CD4-positive, alpha-beta T cell treated with Interleukin-17A for 4 hours (primary cell): Measurements from ENCODE around the gene ERVV-1.
"Not testable (repeated sequence)": the region's sequence is repeated elsewhere in the genome, so short reads cannot be mapped to it uniquely, and the experiment has no call there.

Experiments
- DNase-seq: peaks from one replicate; pipeline ENCODE4 v3.0.0-alpha.2; 2020; ENCODE audit warnings: mixed read lengths

ERVV-1 gene

DNA sequence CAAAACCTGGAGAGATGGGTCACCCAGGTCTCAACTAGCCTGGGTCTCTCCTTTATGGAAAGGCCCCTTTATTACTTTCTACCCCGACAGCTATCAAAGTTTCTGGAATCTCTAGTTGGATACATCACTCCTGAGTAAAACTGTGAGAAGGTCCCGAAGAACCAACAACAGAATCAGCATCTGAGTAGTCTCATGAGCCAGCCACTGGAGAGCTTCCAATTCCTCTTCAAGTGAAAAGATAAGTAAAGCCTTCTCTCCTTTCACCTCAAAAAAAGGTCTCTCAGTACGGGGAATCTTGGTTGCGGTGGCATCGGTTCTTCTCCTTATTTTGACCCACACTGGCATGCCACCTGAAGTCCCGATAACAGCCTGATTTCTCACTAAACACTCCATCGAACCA, at the start of gene ERVV-1:
TSS of gene ERVV-1 (plus strand) at position 301 of the 400 bp plus-strand sequence. CDS start 170 bp downstream, outside the sequence.
- DNase-seq, result no peak

DNA sequence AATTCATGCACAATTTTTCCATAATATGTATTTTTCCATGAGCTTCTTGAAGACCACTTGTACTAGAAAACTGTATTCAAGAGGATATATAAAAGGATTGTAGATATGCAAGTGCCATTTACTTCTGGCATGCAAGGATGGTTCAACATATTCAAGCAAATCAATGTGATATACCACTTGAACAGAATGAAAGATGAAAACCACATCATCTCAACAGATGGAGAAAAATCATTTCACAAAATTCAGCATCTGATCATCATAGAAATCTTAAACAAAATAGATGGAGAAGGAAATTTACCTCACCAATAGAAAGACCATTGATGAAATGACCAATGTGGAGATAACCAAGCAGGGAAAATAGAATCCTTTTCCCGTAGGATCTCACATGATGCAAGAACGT, 45.9 kb upstream of the ERVV-1 start:
- DNase-seq, result no peak

GRCh38 chr19:52981329-52981728, 32.4 kb upstream of the ERVV-1 start:
- no peak for DNase-seq

- DNase-seq, result not testable (repeated sequence)
Observed at GRCh38 chr19:52983167-52983566, 30.6 kb upstream of the ERVV-1 start.

GRCh38 chr19:52987221-52987620, 26.5 kb upstream of the ERVV-1 start:
- no peak for DNase-seq

DNA sequence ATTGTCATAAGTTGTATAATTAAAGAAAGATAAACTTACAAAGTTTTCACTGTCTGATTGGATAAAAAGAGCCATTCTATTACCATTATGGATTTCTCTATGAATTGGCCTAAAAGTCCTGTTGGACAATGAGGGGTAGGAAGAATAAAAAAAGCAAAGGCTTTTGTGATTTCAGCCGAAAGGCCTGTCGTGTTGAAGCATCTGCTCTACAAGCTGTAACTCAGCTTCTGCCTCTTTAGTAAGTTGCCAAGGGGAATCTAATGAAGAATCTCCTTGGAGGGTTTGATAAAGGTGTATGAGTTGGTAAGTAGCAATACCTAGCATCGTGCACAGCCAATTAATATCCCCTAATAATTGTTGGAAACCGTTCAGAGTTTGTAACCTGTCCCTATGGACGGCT, 25.2 kb upstream of the ERVV-1 start:
- no peak for DNase-seq

DNA sequence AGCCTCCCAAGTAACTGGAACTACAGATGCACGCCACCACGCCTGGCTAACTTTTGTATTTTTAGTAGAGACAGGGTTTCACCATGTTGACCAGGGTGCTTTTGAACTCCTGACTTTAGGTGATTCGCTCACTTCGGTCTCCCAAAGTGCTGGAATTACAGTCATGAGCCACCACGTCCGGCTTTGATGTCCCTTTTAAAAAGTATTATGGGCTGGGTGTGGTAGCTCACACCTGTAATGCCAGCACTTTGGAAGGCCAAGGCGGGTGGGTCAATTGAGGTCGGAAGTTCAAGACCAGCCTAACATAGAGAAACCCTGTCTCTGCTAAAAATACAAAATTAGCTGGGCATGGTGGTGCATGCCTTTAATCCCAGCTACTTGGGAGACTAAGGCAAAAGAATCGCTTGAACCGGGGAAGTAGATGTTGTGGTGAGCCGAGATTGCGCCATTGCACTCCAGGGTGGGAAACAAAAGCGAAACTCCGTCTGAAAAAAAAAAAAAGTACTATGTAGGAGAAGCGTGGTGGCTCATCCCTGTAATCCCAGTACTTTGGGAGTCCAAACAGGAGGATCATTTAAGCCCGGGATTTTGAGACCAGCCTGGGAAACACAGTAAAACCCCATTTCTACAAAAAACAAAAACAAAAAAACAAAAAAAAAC, 22.8 kb upstream of the ERVV-1 start:
- DNase-seq, result no peak

DNA sequence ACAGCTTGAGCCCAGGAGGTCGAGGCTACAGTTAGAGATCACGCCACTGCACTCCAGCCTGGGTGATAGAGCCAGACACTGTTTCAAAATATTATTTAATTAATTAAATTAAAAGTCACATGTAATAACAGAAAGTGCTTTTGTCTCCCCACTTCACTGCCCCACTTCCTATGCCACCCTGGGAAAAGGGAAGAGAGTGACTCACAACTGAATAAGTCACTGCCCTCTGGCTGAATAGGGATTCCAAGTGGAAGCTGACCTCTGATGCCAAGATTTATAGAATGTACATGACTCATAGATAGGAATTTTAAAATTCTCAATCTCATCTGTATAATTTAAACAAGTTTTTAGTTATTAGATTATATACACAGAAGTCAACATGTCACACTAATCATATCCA, 22.2 kb upstream of the ERVV-1 start:
- DNase-seq, result no peak

GRCh38 chr19:52992109-52993004, 21.4 kb upstream of the ERVV-1 start:
- DNase-seq, result peak; percentile 7

GRCh38 chr19:52993342-52994178, 20.2 kb upstream of the ERVV-1 start:
- DNase-seq, result peak; percentile 77

- no peak for DNase-seq
Observed at GRCh38 chr19:52995711-52996110, 18.0 kb upstream of the ERVV-1 start.

DNA sequence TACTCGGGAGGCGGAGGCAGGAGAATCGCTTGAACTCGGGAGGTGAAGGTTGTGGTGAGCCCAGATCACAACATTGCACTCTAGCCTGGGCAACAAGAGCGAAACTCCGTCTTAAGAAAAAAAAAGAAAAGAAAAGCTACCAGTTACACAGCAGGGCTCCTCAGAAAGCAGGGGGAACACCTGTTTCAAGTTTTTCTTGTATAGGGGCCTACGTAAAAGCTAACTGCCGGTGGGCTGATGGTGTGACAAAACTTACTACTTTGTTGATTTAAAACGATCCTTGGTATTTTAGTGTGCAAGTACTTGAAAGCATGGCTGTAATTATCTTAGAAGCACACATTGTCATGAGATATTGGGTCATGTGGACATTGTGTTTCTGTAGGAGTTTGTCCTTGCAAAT, 15.7 kb upstream of the ERVV-1 start:
- DNase-seq, result no peak

DNA sequence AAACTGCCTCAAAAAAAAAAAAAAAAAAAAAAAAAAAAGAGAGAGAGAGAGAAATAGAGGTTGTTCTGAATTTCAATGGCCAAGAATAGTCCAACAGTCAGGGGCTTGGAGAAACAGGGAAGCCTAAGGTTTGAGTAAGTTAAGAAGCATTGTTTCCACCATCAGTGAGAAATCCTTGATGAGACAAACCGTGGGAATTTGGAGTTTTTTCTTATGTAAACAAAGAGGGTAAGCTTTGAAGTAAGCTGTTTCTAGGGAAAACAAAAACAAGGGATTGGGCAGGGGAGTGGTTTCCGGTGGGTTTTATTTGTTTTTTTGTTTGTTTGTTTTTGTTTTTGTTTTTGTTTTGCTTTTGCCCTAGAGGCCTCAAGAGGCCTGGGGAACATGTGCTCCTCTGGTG, 11.2 kb upstream of the ERVV-1 start:
- no peak for DNase-seq

DNA sequence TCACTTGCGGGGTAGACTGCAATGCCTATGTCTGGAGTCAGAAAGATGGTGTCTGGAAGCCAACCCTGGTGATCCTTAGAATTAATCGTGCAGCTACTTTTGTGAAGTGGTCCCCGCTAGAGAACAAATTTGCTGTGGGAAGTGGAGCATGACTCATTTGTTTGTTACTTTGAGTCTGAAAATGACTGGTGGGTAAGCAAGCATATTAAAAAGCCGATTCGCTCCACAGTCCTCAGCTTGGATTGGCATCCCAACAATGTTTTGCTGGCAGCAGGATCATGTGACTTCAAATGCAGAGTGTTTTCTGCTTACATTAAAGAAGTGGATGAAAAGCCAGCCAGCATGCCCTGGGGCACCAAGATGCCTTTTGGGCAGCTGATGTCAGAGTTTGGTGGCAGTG, 9.5 kb upstream of the ERVV-1 start:
- DNase-seq, result no peak

- no peak for DNase-seq
Observed at GRCh38 chr19:53007200-53007599, 6.5 kb upstream of the ERVV-1 start.

- DNase-seq, result no peak
Observed at GRCh38 chr19:53007606-53008005, 6.1 kb upstream of the ERVV-1 start.

DNA sequence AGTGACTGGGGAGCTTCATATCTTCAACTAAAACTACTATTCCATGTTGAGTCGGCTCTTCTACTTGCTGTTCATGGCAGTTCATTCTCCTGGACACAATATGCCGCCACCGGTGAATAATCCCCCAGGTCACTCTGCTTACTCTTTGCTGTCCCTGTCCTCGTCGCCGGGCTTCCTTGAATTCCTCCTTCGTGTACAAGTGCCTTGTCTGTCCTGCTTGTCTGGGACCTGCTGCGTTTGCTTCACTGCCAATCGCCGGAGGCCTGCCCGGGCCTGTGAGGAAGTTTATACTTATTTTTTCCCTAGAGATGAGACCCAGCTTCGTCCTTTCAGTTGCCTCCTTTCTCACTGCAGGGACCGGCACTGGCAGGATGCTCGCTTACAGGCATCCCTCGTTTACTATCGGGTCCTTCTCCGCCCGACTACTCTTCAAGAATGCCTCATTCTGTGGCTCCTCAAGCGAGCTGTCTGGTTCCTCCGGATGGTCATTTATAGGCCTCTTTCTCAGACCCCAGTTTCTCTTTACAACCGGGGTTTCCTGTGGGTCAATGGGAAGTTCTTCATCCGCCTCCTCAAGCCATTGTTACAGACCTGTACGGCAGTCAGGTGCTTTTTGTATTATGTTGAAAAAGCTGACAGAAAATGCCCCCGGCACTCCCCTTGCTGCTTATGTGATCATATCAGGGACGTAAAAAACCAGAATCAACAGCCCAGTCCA, 5.5 kb upstream of the ERVV-1 start:
- DNase-seq, result no peak

DNA sequence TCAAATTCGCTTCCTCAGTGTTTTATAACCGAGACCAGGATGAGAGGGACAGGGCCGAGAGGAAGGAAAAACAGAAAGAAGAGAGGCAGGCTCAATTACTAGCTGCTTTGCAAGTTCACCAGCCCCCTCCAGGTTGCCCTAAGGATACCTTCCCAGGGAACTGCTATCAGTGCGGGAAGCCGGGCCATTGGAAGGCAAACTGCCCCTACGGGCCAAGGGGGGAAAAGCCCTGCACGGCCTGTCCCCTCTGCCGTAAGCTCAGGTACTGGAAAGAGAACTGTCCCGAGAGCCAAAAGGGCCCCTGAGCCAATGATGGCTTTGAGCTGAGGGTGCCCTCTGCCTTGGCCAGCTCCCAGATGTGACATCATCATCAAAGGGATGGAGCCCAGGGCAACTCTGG, 3.2 kb upstream of the ERVV-1 start:
- no peak for DNase-seq

DNA sequence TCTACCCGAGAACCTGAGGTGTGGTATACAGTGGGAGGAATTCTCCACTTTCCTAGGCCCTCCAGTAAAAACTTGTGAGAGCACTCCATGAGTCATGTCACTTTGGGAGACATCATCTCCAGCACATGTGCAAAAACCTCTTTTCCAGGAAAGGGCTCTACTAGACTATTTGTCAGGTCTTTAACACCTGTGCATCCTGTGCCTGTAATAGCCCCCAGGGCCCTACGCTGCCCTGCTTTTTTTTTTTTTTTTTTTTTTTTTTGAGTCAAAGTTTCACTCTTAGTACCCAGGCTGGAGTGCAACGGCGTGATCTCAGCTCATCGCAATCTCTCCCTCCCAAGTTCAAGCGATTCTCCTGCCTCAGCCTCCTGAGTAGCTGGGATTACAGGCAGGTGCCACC, 1.7 kb upstream of the ERVV-1 start:
- no peak for DNase-seq

DNA sequence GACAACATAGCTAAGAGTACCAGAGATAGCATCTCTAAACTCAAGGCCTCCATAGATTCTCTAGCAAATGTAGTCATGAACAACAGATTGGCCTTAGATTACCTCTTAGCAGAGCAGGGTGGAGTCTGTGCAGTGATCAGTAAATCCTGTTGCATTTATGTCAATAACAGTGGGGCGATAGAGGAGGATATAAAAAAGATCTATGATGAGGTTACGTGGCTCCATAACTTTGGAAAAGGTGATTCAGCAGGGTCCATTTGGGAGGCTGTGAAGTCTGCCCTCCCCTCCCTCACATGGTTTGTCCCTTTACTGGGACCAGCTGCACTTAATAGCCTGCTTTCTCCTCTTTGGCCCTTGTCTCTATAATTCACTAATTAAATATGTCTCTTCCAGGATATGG, 1.4 kb downstream of the ERVV-1 start:
- DNase-seq, result no peak

DNA sequence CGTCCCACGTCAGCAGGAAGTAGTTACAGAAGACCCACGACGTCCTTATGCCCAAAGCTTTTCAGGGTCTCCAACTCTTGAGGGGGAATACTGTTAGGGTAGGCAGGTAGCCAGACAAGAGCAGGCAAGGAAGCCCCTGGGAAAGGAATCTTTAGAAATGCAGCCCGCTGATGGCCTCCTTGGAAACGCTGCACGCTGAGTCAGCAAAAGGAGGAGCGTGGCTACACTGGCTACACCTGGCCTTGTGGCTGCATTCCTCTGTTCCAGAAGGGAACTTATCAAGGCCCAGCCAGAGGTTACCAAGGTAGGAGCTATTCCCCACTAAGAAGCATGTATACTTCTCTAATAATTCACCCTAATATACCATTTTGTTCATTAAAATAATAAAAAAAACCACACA, 2.0 kb downstream of the ERVV-1 start:
- DNase-seq, result no peak

GRCh38 chr19:53019684-53020083, 6.0 kb downstream of the ERVV-1 start:
- DNase-seq, result peak; percentile 5

DNA sequence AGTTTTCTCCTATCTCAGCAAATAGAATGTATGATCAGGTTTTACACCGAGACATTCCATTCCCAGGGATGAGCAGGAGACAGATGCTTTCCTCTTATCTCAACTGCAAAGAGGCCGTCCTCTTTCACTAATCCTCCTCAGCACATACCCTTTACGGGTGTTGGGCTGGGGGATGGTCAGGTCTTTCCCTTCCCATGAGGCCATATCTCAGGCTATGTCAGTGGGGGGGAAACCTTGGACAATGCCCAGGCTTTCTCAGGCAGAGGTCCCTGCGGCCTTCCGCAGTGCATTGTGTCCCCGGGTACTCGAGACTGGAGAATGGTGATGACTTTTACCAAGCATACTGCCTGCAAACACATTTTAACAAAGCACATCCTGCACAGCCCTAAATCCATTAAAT, 14.6 kb downstream of the ERVV-1 start:
- not testable (repeated sequence) for DNase-seq
